ENCODE measurements around the gene ALPK3. TPM values are rescaled to one million over a fixed set of nuclear protein-coding genes. Genes with fewer than 3 reads are reported as not detected.

The ALPK3 gene
- total RNA-seq, 1 experiment from 2014 or later: 17.7 TPM

GRCh38 chr15:84871428-84871985 lies 54.4 kb downstream of the ALPK3 start:
- Mint-ChIP-seq H3K36me3 (ENCODE audit: insufficient read depth in 1 of 3, low read depth in 3 of 3) (peaks cover 0 to 16% (median 6%) of the 10 kb centered on the region in 3 experiments; a peak in 2 of 7 replicates), H3K9me3 (no peaks in the 10 kb centered on the region; a peak in 1 of 5 replicates), H3K27ac (no peak overlapping the region), H3K27me3 (ENCODE audit: low read depth) (peaks cover 8% of the 10 kb centered on the region), H3K4me1 (peaks cover 0 to 2% of the 10 kb centered on the region in 2 experiments; a peak in 1 of 4 replicates), H3K4me3 (no peak overlapping the region)
- no peak overlapping the region for H4K91ac ChIP-seq (ENCODE audit: insufficient read length, low read depth, low read length)
- H2AK5ac ChIP-seq (ENCODE audit: insufficient read length, low read length): no peak overlapping the region
- H3K18ac ChIP-seq (ENCODE audit: insufficient read length, low read depth, low read length): no peak overlapping the region
- H2BK15ac ChIP-seq (ENCODE audit: low read depth, low read length): no peak overlapping the region
- H3K4ac ChIP-seq (ENCODE audit: low read depth, low read length): no peak overlapping the region
- H2BK120ac ChIP-seq (ENCODE audit: low read depth, low read length, poor library complexity, severe bottlenecking): no peak overlapping the region
- no peak overlapping the region for H3K23ac ChIP-seq (ENCODE audit: insufficient read length, low read depth, low read length)
- no peak overlapping the region for H4K5ac ChIP-seq (ENCODE audit: insufficient read length, low read depth, low read length)
- no peaks in the 10 kb centered on the region for H3K4me1 ChIP-seq (ENCODE audit: insufficient read depth, low read length)
- H2BK5ac ChIP-seq (ENCODE audit: insufficient read length, low read length): no peak overlapping the region
- H3K23me2 ChIP-seq (ENCODE audit: insufficient read length, low read depth, low read length, poor library complexity, severe bottlenecking): no peaks in the 10 kb centered on the region
- H3K79me2 ChIP-seq (ENCODE audit: insufficient read depth, low read length): peaks cover 2% of the 10 kb centered on the region; the same call in 1 of the 2 replicates
- no peaks in the 10 kb centered on the region for H3K79me1 ChIP-seq (ENCODE audit: insufficient read depth, low read depth, low read length, poor library complexity, severe bottlenecking)
- H3K9ac ChIP-seq (ENCODE audit: extremely low read depth, insufficient read length, low read length): no peak overlapping the region
- H2BK12ac ChIP-seq (ENCODE audit: insufficient read length, low read depth, low read length): no peak overlapping the region
- H3K27me3 ChIP-seq (ENCODE audit: insufficient read depth, low read length): no peaks in the 10 kb centered on the region
- WGBS (ENCODE audit: extremely low coverage, insufficient read length, low lambda C conversion rate): no CpG with 5 or more reads among the region's 9 CpGs
- no peak overlapping the region for H3K27ac ChIP-seq (ENCODE audit: insufficient read length, low read depth, low read length)
- H3K9me3 ChIP-seq (ENCODE audit: control insufficient read depth, low read depth, low read length): no peaks in the 10 kb centered on the region
- no peak overlapping the region for H3T11ph ChIP-seq (ENCODE audit: low read length)
- no peaks in the 10 kb centered on the region for H4K20me1 ChIP-seq (ENCODE audit: control insufficient read depth, insufficient read depth, insufficient read length)
- H3K56ac ChIP-seq (ENCODE audit: insufficient read length, low read depth, low read length): no peak overlapping the region
- no peak overlapping the region for H3K4me2 ChIP-seq (ENCODE audit: insufficient read depth, insufficient read length, low read length)
- no peak overlapping the region for H2BK20ac ChIP-seq (ENCODE audit: low read depth, low read length, poor library complexity, severe bottlenecking)
- peak; percentile 46 for TF ChIP-seq CTCF (conservative IDR thresholded peaks at IDR 0.05)
- no peak for DNase-seq
- H4K8ac ChIP-seq (replicated peaks; ENCODE audit: insufficient read length, low read depth, low read length): no peak overlapping the region
- H3K14ac ChIP-seq (ENCODE audit: insufficient read depth, low read length): no peak overlapping the region
- no peak overlapping the region for H2AFZ ChIP-seq (ENCODE audit: low read length)

All from H9 (cell line).